ENCODE results near the gene NME2. TPM values are rescaled to one million over a fixed set of nuclear protein-coding genes. Genes with fewer than 3 reads are reported as not detected.

NME2 gene
- total and polyA plus RNA-seq, 10 of the 15 experiments (the other 5 are each of a cell fraction or from before 2014, with no cell fraction given) = 497 to 1,030 (median 786) TPM

GRCh38 chr17:51150932-51151331 is 15.3 kb upstream of the NME2 start:
- Histone ChIP-seq H2AFZ (ENCODE audit: control insufficient read depth, low read depth, low read length) (no peak overlapping the region), H3K36me3 (ENCODE audit: control insufficient read depth in 2 of 2, insufficient read depth in 2 of 2, low read length in 1 of 2) (peaks cover 0 to 6% of the 10 kb centered on the region in 2 experiments; a peak in 2 of 4 replicates), H3K27me3 (replicated peaks in 1 of 2; ENCODE audit: control insufficient read depth in 2 of 2, insufficient read depth in 2 of 2, low read length in 1 of 2) (no peaks in the 10 kb centered on the region), H3K79me2 (ENCODE audit: control insufficient read depth, insufficient read depth, low read length) (peaks cover 26% of the 10 kb centered on the region), H3K9me3 (replicated peaks; ENCODE audit: control insufficient read depth, insufficient read depth, low read length) (no peaks in the 10 kb centered on the region), H3K4me3 (no peak overlapping the region), H3K4me1 (ENCODE audit: control insufficient read depth, insufficient read depth, low read length) (peaks cover 7% of the 10 kb centered on the region), H3K9ac (ENCODE audit: control insufficient read depth, insufficient read depth, low read length) (no peak overlapping the region), H3K4me2 (ENCODE audit: control insufficient read depth, insufficient read depth) (no peak overlapping the region), H4K20me1 (ENCODE audit: control insufficient read depth, insufficient read depth) (no peaks in the 10 kb centered on the region), H3K27ac (ENCODE audit: control insufficient read depth, insufficient read depth) (no peak overlapping the region)
- POLR2A ChIA-PET = no interaction called here
- ATAC-seq (no peak), DNase-seq (ENCODE audit: low read depth, low spot score) (no peak), FAIRE-seq (no peak)
- CTCF ChIA-PET = interaction anchor here (1.5 to 4.6 kb wide), 3 partner anchors 30 to 149 kb away, joined by 4 to 103 read pairs (median 6); partner anchors contain the start of gene SPAG9
- RAD21 ChIA-PET (ENCODE audit: unreplicated experiment) = no interaction called here
- in situ Hi-C loops (cut with MboI) (loop anchor here (5.0 kb wide), 2 partner anchors 149 to 284 kb away; partner anchors contain the start of gene TOB1), intact Hi-C loops (cut with micrococcal nuclease; ENCODE audit: unreplicated experiment) (no loop called here)
- WGBS (ENCODE audit: insufficient coverage, insufficient replicate concordance, low lambda C conversion rate, missing lambda C conversion rate) = 62% methylated on average over 5 of the region's 5 CpGs
- no TSS peak for BruUV-seq (replicated peaks)
- SMC1A ChIA-PET (ENCODE audit: uncharacterized antibody, unreplicated experiment) = interaction anchor here (3.8 kb wide), 1 partner anchor 150 kb away, joined by 64 read pairs; no protein-coding TSS in a partner anchor
- TF ChIP-seq IKZF2 (IDR thresholded peaks at IDR 0.05) (no peak), NFYB (IDR thresholded peaks at IDR 0.05; ENCODE audit: insufficient read depth, low read depth, low read length) (no peak), NFIC (IDR thresholded peaks at IDR 0.05; ENCODE audit: low read depth, low read length) (no peak), CHD2 (IDR thresholded peaks at IDR 0.05; ENCODE audit: borderline replicate concordance, low read depth, low read length) (no peak), CHD4 (IDR thresholded peaks at IDR 0.05) (no peak), RB1 (IDR thresholded peaks at IDR 0.05; ENCODE audit: borderline replicate concordance) (no peak), ZBTB4 (CRISPR knock-in tag; IDR thresholded peaks at IDR 0.05) (no peak), SMAD1 (IDR thresholded peaks at IDR 0.05; ENCODE audit: low read depth, partially characterized antibody) (no peak), NR2C2 (IDR thresholded peaks at IDR 0.05; ENCODE audit: borderline replicate concordance, control insufficient read depth, insufficient read length, low read depth) (no peak), MEF2B (IDR thresholded peaks at IDR 0.05; ENCODE audit: partially characterized antibody, poor library complexity, severe bottlenecking) (no peak), CUX1 (IDR thresholded peaks at IDR 0.05; ENCODE audit: insufficient replicate concordance, low read depth, low read length) (no peak), HCFC1 (IDR thresholded peaks at IDR 0.05; ENCODE audit: low read length) (no peak), HDAC6 (IDR thresholded peaks at IDR 0.05; ENCODE audit: unreplicated experiment) (no peak), SUPT20H (IDR thresholded peaks at IDR 0.05; ENCODE audit: borderline replicate concordance, control insufficient read depth, low read depth, low read length) (no peak), SRF (IDR thresholded peaks at IDR 0.05; ENCODE audit: low read depth in 2 of 2, low read length in 2 of 2) (no peak)

Data from GM12878 (cell line).